Measurements from ENCODE around the gene RAP1A.

RAP1A gene

GRCh38 chr1:111624382-111624781 lies 4.8 kb downstream of the RAP1A start:
- no peaks in the 10 kb centered on the region for H3K9me2 ChIP-seq (replicated peaks; ENCODE audit: low read depth, low read length)
- TF ChIP-seq EZH2phosphoT487 (IDR thresholded peaks at IDR 0.05; ENCODE audit: borderline replicate concordance) = no peak
- TF ChIP-seq, protein P1, sequence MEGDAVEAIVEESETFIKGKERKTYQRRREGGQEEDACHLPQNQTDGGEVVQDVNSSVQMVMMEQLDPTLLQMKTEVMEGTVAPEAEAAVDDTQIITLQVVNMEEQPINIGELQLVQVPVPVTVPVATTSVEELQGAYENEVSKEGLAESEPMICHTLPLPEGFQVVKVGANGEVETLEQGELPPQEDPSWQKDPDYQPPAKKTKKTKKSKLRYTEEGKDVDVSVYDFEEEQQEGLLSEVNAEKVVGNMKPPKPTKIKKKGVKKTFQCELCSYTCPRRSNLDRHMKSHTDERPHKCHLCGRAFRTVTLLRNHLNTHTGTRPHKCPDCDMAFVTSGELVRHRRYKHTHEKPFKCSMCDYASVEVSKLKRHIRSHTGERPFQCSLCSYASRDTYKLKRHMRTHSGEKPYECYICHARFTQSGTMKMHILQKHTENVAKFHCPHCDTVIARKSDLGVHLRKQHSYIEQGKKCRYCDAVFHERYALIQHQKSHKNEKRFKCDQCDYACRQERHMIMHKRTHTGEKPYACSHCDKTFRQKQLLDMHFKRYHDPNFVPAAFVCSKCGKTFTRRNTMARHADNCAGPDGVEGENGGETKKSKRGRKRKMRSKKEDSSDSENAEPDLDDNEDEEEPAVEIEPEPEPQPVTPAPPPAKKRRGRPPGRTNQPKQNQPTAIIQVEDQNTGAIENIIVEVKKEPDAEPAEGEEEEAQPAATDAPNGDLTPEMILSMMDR (conservative IDR thresholded peaks at IDR 0.05; ENCODE audit: low read length) = no peak
- peaks cover 90% of the 10 kb centered on the region for H4K20me1 ChIP-seq (ENCODE audit: insufficient read depth, low read length, poor library complexity, severe bottlenecking)
- no peaks in the 10 kb centered on the region for H3K27me3 ChIP-seq (ENCODE audit: insufficient read depth, low read length, poor library complexity, severe bottlenecking)
- no peaks in the 10 kb centered on the region for H3K36me3 ChIP-seq (ENCODE audit: insufficient read depth, low read length)
- no peaks in the 10 kb centered on the region for H3F3A ChIP-seq (ENCODE audit: low read depth)
- H3K4me1 ChIP-seq (ENCODE audit: insufficient read depth, low read length, poor library complexity, severe bottlenecking) = peaks cover 72% of the 10 kb centered on the region
- peak overlapping the region; percentile 88 for H3K4me2 ChIP-seq (ENCODE audit: low read depth, low read length, poor library complexity, severe bottlenecking)
- H3K79me2 ChIP-seq (ENCODE audit: insufficient read depth, low read length) = peaks cover 99% of the 10 kb centered on the region
- H3K4me3 ChIP-seq (ENCODE audit: low read length, poor library complexity, severe bottlenecking) = peak overlapping the region; percentile 87
- H3K9ac ChIP-seq (ENCODE audit: low read depth, low read length, poor library complexity, severe bottlenecking) = peak overlapping the region; percentile 58
- no peaks in the 10 kb centered on the region for H3K9me3 ChIP-seq (ENCODE audit: insufficient read depth, low read depth, low read length)
- no peak overlapping the region for H2AFZ ChIP-seq (ENCODE audit: low read length)

- TF ChIP-seq EZH2phosphoT487 (IDR thresholded peaks at IDR 0.05; ENCODE audit: borderline replicate concordance) = no peak
- TF ChIP-seq, protein P1 (conservative IDR thresholded peaks at IDR 0.05; ENCODE audit: low read length) = no peak
- no peaks in the 10 kb centered on the region for H3K9me2 ChIP-seq (replicated peaks; ENCODE audit: low read depth, low read length)
- H4K20me1 ChIP-seq (ENCODE audit: insufficient read depth, low read length, poor library complexity, severe bottlenecking) = peaks cover 95% of the 10 kb centered on the region
- no peaks in the 10 kb centered on the region for H3K36me3 ChIP-seq (ENCODE audit: insufficient read depth, low read length)
- H3K4me2 ChIP-seq (ENCODE audit: low read depth, low read length, poor library complexity, severe bottlenecking) = peak overlapping the region; percentile 88
- peak overlapping the region; percentile 58 for H3K9ac ChIP-seq (ENCODE audit: low read depth, low read length, poor library complexity, severe bottlenecking)
- H3K27me3 ChIP-seq (ENCODE audit: insufficient read depth, low read length, poor library complexity, severe bottlenecking) = no peaks in the 10 kb centered on the region
- H3K9me3 ChIP-seq (ENCODE audit: insufficient read depth, low read depth, low read length) = no peaks in the 10 kb centered on the region
- no peaks in the 10 kb centered on the region for H3F3A ChIP-seq (ENCODE audit: low read depth)
- peak overlapping the region; percentile 87 for H3K4me3 ChIP-seq (ENCODE audit: low read length, poor library complexity, severe bottlenecking)
- peaks cover 100% of the 10 kb centered on the region for H3K79me2 ChIP-seq (ENCODE audit: insufficient read depth, low read length)
- H3K4me1 ChIP-seq (ENCODE audit: insufficient read depth, low read length, poor library complexity, severe bottlenecking) = peaks cover 79% of the 10 kb centered on the region
- H2AFZ ChIP-seq (ENCODE audit: low read length) = no peak overlapping the region
These were observed 5.7 kb downstream of the RAP1A start for GRCh38 chr1:111625276-111625675.

GRCh38 chr1:111628153-111628552 lies 8.6 kb downstream of the RAP1A start:
- Histone ChIP-seq H3K4me2 (ENCODE audit: low read depth, low read length, poor library complexity, severe bottlenecking) (peak overlapping the region; percentile 40), H3K9me3 (ENCODE audit: insufficient read depth, low read depth, low read length) (no peaks in the 10 kb centered on the region), H3K79me2 (ENCODE audit: insufficient read depth, low read length) (peaks cover 100% of the 10 kb centered on the region), H3K36me3 (ENCODE audit: insufficient read depth, low read length) (no peaks in the 10 kb centered on the region), H3K9me2 (replicated peaks; ENCODE audit: low read depth, low read length) (no peaks in the 10 kb centered on the region), H3K4me1 (ENCODE audit: insufficient read depth, low read length, poor library complexity, severe bottlenecking) (peaks cover 68% of the 10 kb centered on the region), H3K9ac (ENCODE audit: low read depth, low read length, poor library complexity, severe bottlenecking) (no peak overlapping the region), H3K4me3 (ENCODE audit: low read length, poor library complexity, severe bottlenecking) (peak overlapping the region; percentile 32), H4K20me1 (ENCODE audit: insufficient read depth, low read length, poor library complexity, severe bottlenecking) (peaks cover 94% of the 10 kb centered on the region), H2AFZ (ENCODE audit: low read length) (no peak overlapping the region), H3K27me3 (ENCODE audit: insufficient read depth, low read length, poor library complexity, severe bottlenecking) (no peaks in the 10 kb centered on the region), H3F3A (ENCODE audit: low read depth) (no peaks in the 10 kb centered on the region)
- TF ChIP-seq, protein P1 (conservative IDR thresholded peaks at IDR 0.05; ENCODE audit: low read length) = no peak
- no peak for TF ChIP-seq EZH2phosphoT487 (IDR thresholded peaks at IDR 0.05; ENCODE audit: borderline replicate concordance)
